ENCODE data around the gene RTRAF. TPM values are rescaled to one million over a fixed set of nuclear protein-coding genes. Genes with fewer than 3 reads are reported as not detected.

The RTRAF gene
- 275 TPM for polyA plus RNA-seq (ENCODE audit: insufficient read length)
- long read RNA-seq, donor 1, full-length matches to known transcripts = 116 of 127 reads
- long read RNA-seq, donor 1, partial matches to known transcripts = 11 of 127 reads
- long read RNA-seq, donor 1, other reads (novel, unspliced or antisense) = 0 of 127 reads
- long read RNA-seq, donor 2, full-length matches to known transcripts = 108 of 113 reads
- long read RNA-seq, donor 2, partial matches to known transcripts = 5 of 113 reads
- long read RNA-seq, donor 2, other reads (novel, unspliced or antisense) = 0 of 113 reads
- long read RNA-seq, donor 3, full-length matches to known transcripts = 78 of 119 reads
- long read RNA-seq, donor 3, partial matches to known transcripts = 41 of 119 reads
- long read RNA-seq, donor 3, other reads (novel, unspliced or antisense) = 0 of 119 reads
- long read RNA-seq, donor 4, full-length matches to known transcripts = 10 of 23 reads
- long read RNA-seq, donor 4, partial matches to known transcripts = 13 of 23 reads
- long read RNA-seq, donor 4, other reads (novel, unspliced or antisense) = 0 of 23 reads
- long read RNA-seq, donor 5, full-length matches to known transcripts = 162 of 183 reads
- long read RNA-seq, donor 5, partial matches to known transcripts = 21 of 183 reads
- long read RNA-seq, donor 5, other reads (novel, unspliced or antisense) = 0 of 183 reads
- long read RNA-seq, donor 6, full-length matches to known transcripts = 115 of 115 reads
- long read RNA-seq, donor 6, partial matches to known transcripts = 0 of 115 reads
- long read RNA-seq, donor 6, other reads (novel, unspliced or antisense) = 0 of 115 reads
- long read RNA-seq, donor 7, full-length matches to known transcripts = 173 of 277 reads
- long read RNA-seq, donor 7, partial matches to known transcripts = 98 of 277 reads
- long read RNA-seq, donor 7, other reads (novel, unspliced or antisense) = 6 of 277 reads
- long read RNA-seq, donor 8, full-length matches to known transcripts = 44 of 56 reads
- long read RNA-seq, donor 8, partial matches to known transcripts = 12 of 56 reads
- long read RNA-seq, donor 8, other reads (novel, unspliced or antisense) = 0 of 56 reads

- DNase-seq = peak; percentile 90
These were observed at the start of gene RTRAF for GRCh38 chr14:51989293-51990234. Gene RTRAF (plus strand): TSS chr14:51989546. CDS start chr14:51989640, 94 bp downstream.

GRCh38 chr14:51939755-51940301 lies 49.5 kb upstream of the RTRAF start:
- DNase-seq = no peak

GRCh38 chr14:51942971-51943370 lies 46.4 kb upstream of the RTRAF start:
- no peak for DNase-seq

GRCh38 chr14:51950007-51950406 lies 39.3 kb upstream of the RTRAF start:
- DNase-seq = no peak

GRCh38 chr14:51951656-51952055 lies 37.7 kb upstream of the RTRAF start:
- DNase-seq = no peak

DNA sequence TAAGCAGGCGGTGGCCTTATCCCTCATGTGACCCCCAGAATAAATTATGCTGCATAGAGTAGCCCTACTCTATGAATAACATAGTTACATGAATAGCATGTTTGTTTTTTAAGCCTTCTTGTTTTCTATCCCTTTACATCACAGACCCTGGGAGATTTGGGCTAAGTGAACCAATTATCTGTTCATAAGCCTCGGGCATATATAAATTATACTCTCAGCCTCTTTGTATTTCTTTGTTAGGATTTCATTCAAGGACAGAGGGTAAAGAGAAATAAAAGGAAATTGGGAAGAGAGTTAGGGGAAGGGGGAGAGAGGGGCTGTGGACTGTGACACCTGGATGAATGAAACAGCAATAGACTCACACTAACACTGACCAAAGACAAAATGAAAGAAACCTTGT lies 35.3 kb upstream of the RTRAF start:
- no peak for DNase-seq

DNA sequence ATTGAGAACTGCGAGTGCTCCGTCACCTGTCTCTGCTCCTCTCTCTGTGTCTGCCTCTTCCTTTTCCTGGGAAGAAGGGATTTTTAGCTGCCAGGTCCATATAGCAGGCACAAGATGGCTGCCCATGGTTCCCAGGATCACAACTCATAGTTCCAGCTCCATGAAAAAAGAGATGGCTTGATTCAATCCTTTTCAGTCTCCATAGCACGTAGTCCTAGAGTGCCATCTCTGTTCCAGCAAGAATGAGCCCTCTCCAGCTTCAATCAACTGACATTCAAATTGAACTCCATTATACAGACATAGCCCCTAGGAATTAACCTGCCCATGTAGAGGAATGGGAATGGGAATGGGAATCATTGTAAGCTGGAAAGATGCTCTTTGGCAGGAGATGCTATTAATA lies 34.7 kb upstream of the RTRAF start:
- no peak for DNase-seq

DNA sequence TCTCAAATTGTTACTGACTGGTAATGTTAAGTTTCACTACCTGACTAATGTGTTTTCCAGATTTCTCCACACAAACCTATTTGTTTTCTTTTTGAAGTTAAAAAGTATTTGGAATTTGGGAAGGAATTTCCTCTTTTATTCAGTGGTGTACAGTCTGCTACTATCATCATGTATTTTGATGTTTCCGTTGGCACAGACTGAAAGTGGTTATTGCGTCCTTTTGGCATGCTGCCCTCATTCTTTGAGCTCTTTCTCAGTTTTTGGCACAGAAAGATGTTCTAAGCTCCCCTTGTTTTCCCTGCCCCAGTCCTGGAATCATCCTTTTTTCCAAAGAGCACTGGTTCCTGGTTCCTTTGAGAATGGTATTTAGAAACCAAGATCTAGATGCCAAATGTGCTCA lies 31.4 kb upstream of the RTRAF start:
- DNase-seq = no peak

DNA sequence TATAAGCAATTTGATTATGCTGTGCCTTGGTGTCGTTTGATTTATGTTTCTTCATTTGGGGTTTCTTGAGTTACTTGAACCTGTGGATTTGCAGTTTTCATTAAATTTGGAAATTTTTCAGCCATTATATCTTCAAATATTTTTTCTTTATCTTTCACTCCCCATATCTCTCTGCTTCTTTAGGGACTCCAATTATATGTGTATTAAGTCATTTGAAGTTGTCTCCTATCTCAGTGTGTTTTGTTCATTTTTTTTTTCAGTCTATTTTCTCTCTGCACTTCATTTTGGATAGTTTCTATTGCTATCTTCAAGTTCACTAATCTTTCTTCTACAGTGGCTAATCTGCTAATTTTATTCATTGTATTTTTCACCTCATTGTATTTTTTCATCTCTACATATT lies 29.4 kb upstream of the RTRAF start:
- no peak for DNase-seq

GRCh38 chr14:51960866-51961265 lies 28.5 kb upstream of the RTRAF start:
- DNase-seq = no peak

- DNase-seq = no peak
These were observed 26.6 kb upstream of the RTRAF start for GRCh38 chr14:51962711-51963110.

GRCh38 chr14:51963286-51963685 lies 26.1 kb upstream of the RTRAF start:
- peak; percentile 53 for DNase-seq

- DNase-seq = no peak
These were observed 21.8 kb upstream of the RTRAF start for GRCh38 chr14:51967521-51967920.

DNA sequence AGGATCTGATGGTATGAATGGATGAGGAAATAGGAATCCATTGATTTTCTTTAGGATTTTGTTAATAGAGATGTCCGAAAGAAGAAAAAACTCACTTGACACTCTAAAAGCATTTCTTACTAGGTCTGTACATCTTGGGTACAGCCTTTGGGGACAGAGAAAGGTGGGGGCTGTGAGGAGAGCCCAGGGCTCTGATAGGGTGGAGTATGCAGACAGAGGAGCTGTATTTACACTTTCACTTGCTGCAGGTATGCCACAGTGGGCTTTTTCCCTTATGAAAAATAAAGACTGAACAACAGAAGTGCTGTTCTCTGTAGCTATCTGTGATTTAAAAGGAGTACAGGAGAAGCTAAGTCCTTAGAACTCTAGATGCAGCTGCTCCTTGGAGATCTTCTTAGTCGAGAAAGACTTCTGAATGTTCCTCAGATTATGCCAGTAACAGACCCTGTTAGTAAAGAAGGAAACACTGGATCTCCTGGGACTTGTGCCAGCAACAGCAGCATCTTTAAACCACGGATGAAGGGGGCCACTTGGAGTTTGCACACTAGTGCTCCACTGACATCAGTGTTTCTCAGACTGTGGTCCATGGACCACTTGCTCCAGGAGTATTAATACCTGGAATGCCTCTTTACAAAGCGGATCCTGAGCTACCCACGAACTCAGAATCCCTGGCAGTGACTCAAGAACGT lies 19.4 kb upstream of the RTRAF start:
- DNase-seq = no peak

- DNase-seq = no peak
These were observed 16.8 kb upstream of the RTRAF start for GRCh38 chr14:51972566-51972965.

GRCh38 chr14:51977075-51977474 lies 12.3 kb upstream of the RTRAF start:
- DNase-seq = no peak

GRCh38 chr14:51978681-51979085 lies 10.7 kb upstream of the RTRAF start:
- no peak for DNase-seq

GRCh38 chr14:51979088-51979709 lies 10.1 kb upstream of the RTRAF start:
- peak; percentile 80 for DNase-seq

DNA sequence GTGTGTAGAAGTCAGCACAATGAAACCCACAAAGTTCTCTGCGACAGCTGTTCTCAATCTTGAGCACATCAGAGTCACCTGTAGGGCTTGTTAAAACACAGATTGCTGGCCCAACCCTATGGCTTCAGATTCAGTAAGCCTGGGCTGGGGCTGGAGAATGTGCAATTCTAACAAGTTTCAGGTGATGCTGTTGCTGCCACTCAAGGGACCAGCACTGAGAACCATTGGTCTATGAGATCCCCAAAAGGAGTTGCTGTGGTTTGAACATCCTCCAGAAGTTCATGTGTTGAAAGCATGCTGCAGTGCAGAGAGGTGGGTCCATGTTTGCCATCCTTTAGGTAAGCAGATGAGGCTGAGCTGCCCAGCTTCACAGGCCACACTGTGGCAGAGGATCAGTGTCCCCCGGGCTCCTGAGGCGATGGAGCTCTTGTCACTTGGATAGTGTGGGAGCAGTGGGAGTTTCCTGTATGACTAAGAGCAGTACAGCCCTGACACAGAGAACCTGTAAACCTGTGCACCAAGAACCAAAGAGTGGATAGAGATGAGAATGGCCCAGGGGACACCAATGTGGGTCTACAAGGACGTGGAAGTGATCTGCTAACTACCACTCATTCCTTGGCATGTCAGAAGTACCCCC lies 8.0 kb upstream of the RTRAF start:
- no peak for DNase-seq

DNA sequence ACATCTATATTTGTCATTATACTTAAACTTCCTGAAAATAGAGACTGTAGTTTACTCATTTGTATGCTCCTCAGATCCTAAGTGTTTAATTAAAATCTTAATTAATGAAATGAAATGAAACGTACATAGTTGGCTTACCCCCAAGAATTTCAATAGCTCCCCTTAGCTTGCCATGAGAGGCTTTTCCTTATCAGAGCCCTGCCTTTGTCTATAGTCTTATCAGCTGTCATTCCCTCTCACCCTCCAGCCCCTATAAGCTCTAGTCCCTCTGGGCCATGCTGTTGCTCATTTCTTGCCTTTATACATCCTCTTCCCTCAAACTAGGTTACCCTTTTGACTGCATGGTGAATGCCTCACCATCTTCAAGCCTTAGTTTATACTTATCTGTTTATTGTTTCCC lies 1.1 kb upstream of the RTRAF start:
- DNase-seq = no peak
